ENCODE data around the gene FZR1. TPM values are rescaled to one million over a fixed set of nuclear protein-coding genes. Genes with fewer than 3 reads are reported as not detected.

Gene FZR1
- total RNA-seq, 1 donor from 2014 or later: 63.0 TPM

- intact Hi-C loops (cut with micrococcal nuclease): no loop called here
These were observed 57.8 kb downstream of the FZR1 start for GRCh38 chr19:3563709-3564524.

GRCh38 chr19:3565139-3565538 is 59.0 kb downstream of the FZR1 start:
- intact Hi-C loops (cut with micrococcal nuclease): no loop called here

- intact Hi-C loops (cut with micrococcal nuclease): loop anchor here (5.0 kb wide), 2 partner anchors 37 to 1708 kb away; partner anchors contain the start of genes KLF16 and TBXA2R
These were observed 63.9 kb downstream of the FZR1 start for GRCh38 chr19:3570042-3570441.

GRCh38 chr19:3570606-3571011 is 64.5 kb downstream of the FZR1 start:
- intact Hi-C loops (cut with micrococcal nuclease): loop anchor here (5.0 kb wide), 2 partner anchors 37 to 1708 kb away; partner anchors contain the start of genes KLF16 and TBXA2R

- intact Hi-C loops (cut with micrococcal nuclease): loop anchor here (1.0 to 5.0 kb wide), 15 partner anchors 15 to 1710 kb away; partner anchors contain the start of genes EEF2, FZR1, KLF16 and MFSD12
These were observed 66.2 kb downstream of the FZR1 start for GRCh38 chr19:3572132-3572854.

GRCh38 chr19:3572855-3573161 is 66.7 kb downstream of the FZR1 start, which contains the start of gene HMG20B:
TSS of gene HMG20B (plus strand) at chr19:3572944. CDS start at chr19:3573310, 366 bp downstream.
- intact Hi-C loops (cut with micrococcal nuclease): loop anchor here (1.0 to 5.0 kb wide), 15 partner anchors 16 to 1711 kb away; partner anchors contain the start of genes EEF2, FZR1, KLF16 and MFSD12

GRCh38 chr19:3573162-3573857 is 67.2 kb downstream of the FZR1 start:
- intact Hi-C loops (cut with micrococcal nuclease): loop anchor here (2.0 to 5.0 kb wide), 8 partner anchors 34 to 1711 kb away; partner anchors contain the start of genes EEF2, KLF16, MPND and PIP5K1C

GRCh38 chr19:3573858-3574637 is 67.9 kb downstream of the FZR1 start:
- intact Hi-C loops (cut with micrococcal nuclease): loop anchor here (2.0 to 5.0 kb wide), 8 partner anchors 33 to 1712 kb away; partner anchors contain the start of genes EEF2, KLF16, MPND and PIP5K1C

GRCh38 chr19:3575260-3575741 is 69.2 kb downstream of the FZR1 start:
- intact Hi-C loops (cut with micrococcal nuclease): no loop called here

GRCh38 chr19:3575949-3576673 is 70.0 kb downstream of the FZR1 start:
- intact Hi-C loops (cut with micrococcal nuclease): no loop called here

- intact Hi-C loops (cut with micrococcal nuclease): no loop called here
These were observed 70.8 kb downstream of the FZR1 start for GRCh38 chr19:3576696-3577443.

GRCh38 chr19:3577723-3578344 is 71.7 kb downstream of the FZR1 start:
- intact Hi-C loops (cut with micrococcal nuclease): no loop called here

- intact Hi-C loops (cut with micrococcal nuclease): no loop called here
These were observed 72.3 kb downstream of the FZR1 start for GRCh38 chr19:3578390-3578789.

GRCh38 chr19:3580156-3580934 is 74.2 kb downstream of the FZR1 start:
- intact Hi-C loops (cut with micrococcal nuclease): loop anchor here (5.0 kb wide), 1 partner anchor 33 kb away; no protein-coding TSS in a partner anchor

GRCh38 chr19:3581792-3582191 is 75.7 kb downstream of the FZR1 start:
- intact Hi-C loops (cut with micrococcal nuclease): loop anchor here (5.0 kb wide), 1 partner anchor 34 kb away; no protein-coding TSS in a partner anchor

- intact Hi-C loops (cut with micrococcal nuclease): loop anchor here (5.0 kb wide), 1 partner anchor 37 kb away; no protein-coding TSS in a partner anchor
These were observed 78.1 kb downstream of the FZR1 start for GRCh38 chr19:3584036-3584802.

Data from T-helper 1 cell treated with Interleukin-12 subunit alpha and Interleukin-12 subunit beta and Interleukin-4 antibody, amounts not matched to agents 30 ng/mL and 1 ng/mL, for 36 hours (primary cell).